CD14-positive monocyte (primary cell): Measurements from ENCODE around the gene MTR. TPM values are rescaled to one million over a fixed set of nuclear protein-coding genes. Genes with fewer than 3 reads are reported as not detected.
A peak's percentile ranks its signal among the peaks of the same experiment; 100 is the strongest.

Experiments used
- DNase-seq, 3 donors: peaks; one replicate each; pipeline ENCODE4 v3.0.0-alpha.2; 2011 to 2022
- H2AFZ ChIP-seq: 2 replicates; pipeline ENCODE4 v1.6.0; 2012; ENCODE audit warnings: mild to moderate bottlenecking, low read depth, low read length, inconsistent platforms; ENCODE audit not compliant: insufficient read depth, poor library complexity, severe bottlenecking
- H3K27ac ChIP-seq, 2 donors: 1 replicate in 1 of 2; 2 replicates in 1 of 2; pipeline ENCODE4 v1.5.1; 2012 to 2013; ENCODE audit warnings: low read length in 2 of 2, control low read depth in 1 of 2, inconsistent platforms in 1 of 2, low read depth in 1 of 2, mild to moderate bottlenecking in 1 of 2
- H3K27me3 ChIP-seq, 2 donors: one replicate each; pipeline versions ENCODE4 v1.6.0 to v1.6.1; 2011 to 2013; ENCODE audit warnings: low read length in 2 of 2; ENCODE audit not compliant: control insufficient read depth in 2 of 2, insufficient read depth in 2 of 2
- H3K36me3 ChIP-seq, 2 donors: replicated peaks in 1 of 2; 1 replicate in 1 of 2; 2 replicates in 1 of 2; pipeline versions ENCODE4 v1.5.1 to v1.6.1; 2012 to 2013; ENCODE audit warnings: low read length in 2 of 2, control low read depth in 1 of 2, inconsistent platforms in 1 of 2, mild to moderate bottlenecking in 1 of 2; ENCODE audit not compliant: insufficient read depth in 2 of 2, control insufficient read depth in 1 of 2
- H3K4me1 ChIP-seq, 2 donors: 1 replicate in 1 of 2; 2 replicates in 1 of 2; pipeline versions ENCODE4 v1.5.1 to v1.6.1; 2012 to 2013; ENCODE audit warnings: low read length in 2 of 2, control low read depth in 1 of 2, inconsistent platforms in 1 of 2, mild to moderate bottlenecking in 1 of 2, moderate library complexity in 1 of 2; ENCODE audit not compliant: insufficient read depth in 2 of 2, control insufficient read depth in 1 of 2
- H3K4me2 ChIP-seq: replicated peaks from 2 replicates; pipeline ENCODE3; 2012; ENCODE audit warnings: low read length, moderate library complexity, mild to moderate bottlenecking; ENCODE audit not compliant: poor library complexity, severe bottlenecking; ENCODE audit errors: extremely low read depth
- H3K4me3 ChIP-seq, 3 experiments: fragments of 200-600 bp in 1 of 3; sonication (generic) in 1 of 3; replicated peaks in 1 of 3; 1 replicate in 2 of 3; 2 replicates in 1 of 3; pipeline ENCODE4 v1.5.1; 2011 to 2013; ENCODE audit warnings: low read length in 3 of 3, mild to moderate bottlenecking in 3 of 3, control low read depth in 2 of 3, low read depth in 2 of 3, inconsistent platforms in 1 of 3, moderate library complexity in 1 of 3
- H3K79me2 ChIP-seq: 2 replicates; pipeline ENCODE4 v1.6.0; 2012; ENCODE audit warnings: mild to moderate bottlenecking, control low read depth, inconsistent platforms, low read length, moderate library complexity; ENCODE audit not compliant: insufficient read depth
- H3K9ac ChIP-seq: 2 replicates; pipeline ENCODE4 v1.6.0; 2017; ENCODE audit warnings: low read length, mild to moderate bottlenecking; ENCODE audit not compliant: insufficient read depth, poor library complexity, severe bottlenecking
- H3K9me3 ChIP-seq, 2 donors: replicated peaks in 1 of 2; 1 replicate in 1 of 2; 2 replicates in 1 of 2; pipeline versions ENCODE4 v1.5.1 to v1.6.1; 2012 to 2013; ENCODE audit warnings: low read length in 2 of 2, control low read depth in 1 of 2; ENCODE audit not compliant: control insufficient read depth in 1 of 2, insufficient read depth in 1 of 2
- H4K20me1 ChIP-seq: 2 replicates; pipeline ENCODE4 v1.6.0; 2012; ENCODE audit warnings: mild to moderate bottlenecking, low read length, control low read depth, moderate library complexity; ENCODE audit not compliant: insufficient read depth
- H3K27ac Mint-ChIP-seq, 7 donors: one replicate each; pipeline ENCODE4 v1.8.0; 2020; ENCODE audit warnings: mild to moderate bottlenecking in 7 of 7, mixed read lengths in 7 of 7, moderate library complexity in 6 of 7, inconsistent platforms in 2 of 7
- H3K27me3 Mint-ChIP-seq, 3 donors: one replicate each; pipeline ENCODE4 v1.8.0; 2021 to 2022; ENCODE audit warnings: low read depth in 3 of 3, mild to moderate bottlenecking in 3 of 3, mixed read lengths in 3 of 3, moderate library complexity in 3 of 3, inconsistent platforms in 1 of 3
- H3K36me3 Mint-ChIP-seq, 2 donors: one replicate each; pipeline ENCODE4 v1.8.0; 2020; ENCODE audit warnings: mixed read lengths in 2 of 2, inconsistent platforms in 1 of 2, mild to moderate bottlenecking in 1 of 2
- H3K4me1 Mint-ChIP-seq: one replicate; pipeline ENCODE4 v1.8.0; 2020; ENCODE audit warnings: mild to moderate bottlenecking, mixed read lengths
- H3K4me3 Mint-ChIP-seq, 2 donors: one replicate each; pipeline ENCODE4 v1.8.0; 2020; ENCODE audit warnings: mild to moderate bottlenecking in 2 of 2, mixed read lengths in 2 of 2, moderate library complexity in 1 of 2
- H3K9me3 Mint-ChIP-seq, 7 donors: one replicate each; pipeline ENCODE4 v1.8.0; 2020 to 2022; ENCODE audit warnings: mixed read lengths in 7 of 7, mild to moderate bottlenecking in 6 of 7, moderate library complexity in 6 of 7, inconsistent platforms in 2 of 7
- CTCF ChIP-seq: fragments of 200-600 bp; IDR thresholded peaks from one replicate; pipeline ENCODE4 v1.8.0; 2022; ENCODE audit warnings: antibody characterized with exemption, mild to moderate bottlenecking
- WGBS: methylation state at CpG from one replicate; pipeline ENCODE4 v1.1.5; 2013; ENCODE audit warnings: missing lambda C conversion rate; ENCODE audit not compliant: insufficient coverage; 5-methylcytosine and 5-hydroxymethylcytosine counted together
- intact Hi-C, 2 donors: fragments of 100-400 bp; cut with micrococcal nuclease; formaldehyde crosslinking; loops; one replicate each; pipeline versions ENCODE4 v1.15.0 to v1.15.1; 2023
- polyA plus RNA-seq, 3 donors: library from polyadenylated mRNA; depleted of rRNA in 1 of 3; unstranded in 2 of 3; stranded (reverse) in 1 of 3; fragments of 300-500 nt in 2 of 3; fragments of >200 nt in 1 of 3; fragmentation: Illumina TruSeq in 2 of 3; gene quantifications; 1 replicate in 2 of 3; 2 replicates in 1 of 3; pipeline ENCODE4 v1.2.3, GENCODE V29; 2012 to 2021

MTR gene
- polyA plus RNA-seq, 3 donors = 3.4 to 5.4 (median 4.7) TPM

DNA sequence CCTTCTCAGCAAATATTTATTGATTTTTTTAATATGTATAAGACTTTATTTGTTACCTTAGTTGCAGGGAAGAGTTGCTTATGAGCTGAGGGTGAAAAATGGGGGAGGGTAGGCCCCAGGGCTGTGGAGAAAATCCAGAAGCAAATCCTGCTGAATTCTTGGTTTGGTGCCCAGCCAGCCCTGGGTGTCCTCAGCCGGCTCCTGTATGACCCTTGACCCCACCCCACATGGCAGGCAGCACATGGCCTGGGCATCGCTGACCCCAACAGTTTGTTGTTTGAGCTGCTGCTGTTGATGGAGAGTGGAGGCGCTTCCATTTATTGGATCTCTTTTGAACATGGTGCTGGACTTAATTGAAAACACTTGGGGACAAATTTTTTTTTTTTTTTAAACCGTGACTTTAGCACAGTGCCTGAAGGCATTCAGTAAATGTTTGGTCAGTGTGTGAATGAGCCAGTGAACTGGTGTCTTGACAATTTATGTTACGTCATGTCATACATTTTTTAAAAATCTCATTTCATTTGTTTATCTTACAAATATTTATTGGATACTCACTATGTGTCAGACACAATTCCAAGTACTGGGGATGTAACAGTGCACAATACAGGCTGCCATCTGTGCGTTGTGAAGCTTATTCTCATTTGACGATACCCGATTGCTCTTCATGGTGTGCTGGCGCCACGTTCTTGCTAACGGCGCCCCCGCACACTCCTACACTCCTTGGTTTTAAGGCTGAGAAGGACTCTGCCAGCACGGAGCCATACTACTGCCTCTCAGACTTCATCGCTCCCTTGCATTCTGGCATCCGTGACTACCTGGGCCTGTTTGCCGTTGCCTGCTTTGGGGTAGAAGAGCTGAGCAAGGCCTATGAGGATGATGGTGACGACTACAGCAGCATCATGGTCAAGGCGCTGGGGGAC is 98.8 kb downstream of the MTR start:
- Histone ChIP-seq H2AFZ (no peak overlapping the region), H3K9ac (no peak overlapping the region), H3K4me1 (no peaks in the 10 kb centered on the region), H3K4me2 (no peak overlapping the region), H3K4me3 (no peak overlapping the region), H3K27ac (no peak overlapping the region), H3K36me3 (peaks cover 71 to 100% of the 10 kb centered on the region in 2 donors), H3K9me3 (no peaks in the 10 kb centered on the region), H3K27me3 (no peaks in the 10 kb centered on the region), H3K79me2 (no peaks in the 10 kb centered on the region), H4K20me1 (no peaks in the 10 kb centered on the region)
- Mint-ChIP-seq H3K9me3 (no peaks in the 10 kb centered on the region), H3K4me1 (no peaks in the 10 kb centered on the region), H3K4me3 (no peak overlapping the region), H3K36me3 (peaks cover 88 to 93% of the 10 kb centered on the region in 2 donors), H3K27ac (peak overlapping the region in 2 of 7 donors; percentile 29 to 43), H3K27me3 (peaks cover 0 to 2% (median 0%) of the 10 kb centered on the region in 3 donors)
- intact Hi-C loops = no loop called here
- 93% methylated on average over 14 of the region's 19 CpGs for WGBS
- no peak for DNase-seq
- no peak for TF ChIP-seq CTCF

- no peaks in the 10 kb centered on the region for H3K79me2 ChIP-seq
- no peak for TF ChIP-seq CTCF
- H3K27me3 ChIP-seq = no peaks in the 10 kb centered on the region
- H3K4me3 Mint-ChIP-seq = no peak overlapping the region
- intact Hi-C loops = no loop called here
- no peak overlapping the region for H3K4me2 ChIP-seq
- H3K4me1 ChIP-seq = no peaks in the 10 kb centered on the region
- peaks cover 70 to 94% of the 10 kb centered on the region in 2 donors for H3K36me3 ChIP-seq
- no peak overlapping the region for H3K4me3 ChIP-seq
- no peak overlapping the region for H3K9ac ChIP-seq
- peaks cover 0 to 1% (median 0%) of the 10 kb centered on the region in 7 donors for H3K9me3 Mint-ChIP-seq
- no peak overlapping the region for H3K27ac Mint-ChIP-seq
- H3K36me3 Mint-ChIP-seq = peaks cover 82 to 86% of the 10 kb centered on the region in 2 donors
- H3K27ac ChIP-seq = no peak overlapping the region
- H3K9me3 ChIP-seq = no peaks in the 10 kb centered on the region
- WGBS = 92% methylated on average over 5 of the region's 8 CpGs
- H3K4me1 Mint-ChIP-seq = no peaks in the 10 kb centered on the region
- H2AFZ ChIP-seq = no peak overlapping the region
- no peaks in the 10 kb centered on the region for H4K20me1 ChIP-seq
- no peak for DNase-seq
- peaks cover 0 to 2% (median 1%) of the 10 kb centered on the region in 3 donors for H3K27me3 Mint-ChIP-seq
These were observed 100.7 kb downstream of the MTR start for GRCh38 chr1:236895665-236896387.
